ENCODE results near the gene EXOC3L4.

Gene EXOC3L4

DNA sequence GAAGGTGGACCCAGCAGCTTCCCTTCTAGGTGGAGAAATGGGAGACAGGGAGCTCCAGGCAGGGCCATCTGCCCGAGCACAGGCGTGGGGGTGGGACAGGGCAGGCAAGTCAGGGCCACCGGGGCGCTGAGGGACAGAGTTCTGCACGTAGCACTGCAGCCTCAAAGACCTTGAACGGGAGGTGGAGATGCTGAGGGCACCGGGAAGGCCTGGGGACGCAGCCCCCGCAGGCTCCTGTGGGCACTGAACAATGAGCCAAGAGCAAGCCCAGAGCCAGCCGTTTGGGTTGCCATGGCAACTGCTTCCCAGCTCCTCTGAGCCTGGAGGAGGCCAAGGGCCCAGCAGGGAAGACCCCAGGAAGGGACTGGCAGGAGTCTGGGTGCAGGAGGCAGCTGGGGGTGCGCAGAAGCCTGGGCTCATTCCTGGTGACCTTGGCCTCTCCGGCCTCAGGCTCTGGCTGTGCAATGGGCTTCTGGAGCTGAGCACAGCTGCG lies 7.1 kb upstream of the EXOC3L4 start:
- Histone ChIP-seq H4K20me1 (ENCODE audit: control insufficient read depth, insufficient read depth, low read depth, low read length) (no peaks in the 10 kb centered on the region), H3K36me3 (ENCODE audit: control insufficient read depth, low read length) (no peaks in the 10 kb centered on the region), H3K9me3 (ENCODE audit: control insufficient read depth, insufficient read depth, low read length) (no peaks in the 10 kb centered on the region), H3F3A (ENCODE audit: control insufficient read depth, insufficient read depth) (no peaks in the 10 kb centered on the region), H3K4me1 (ENCODE audit: control insufficient read depth, low read length) (peaks cover 16% of the 10 kb centered on the region), H3K4me3 (ENCODE audit: low read length) (no peak overlapping the region), H3K27ac (ENCODE audit: low read depth, low read length) (no peak overlapping the region), H3K9me2 (replicated peaks; ENCODE audit: control insufficient read depth, low read length) (no peaks in the 10 kb centered on the region), H3K79me2 (ENCODE audit: control insufficient read depth, low read length) (no peaks in the 10 kb centered on the region), H3K4me2 (ENCODE audit: low read length) (no peak overlapping the region), H3K27me3 (ENCODE audit: control insufficient read depth, low read length) (peaks cover 9% of the 10 kb centered on the region)
- TF ChIP-seq EZH2phosphoT487 (IDR thresholded peaks at IDR 0.05; ENCODE audit: borderline replicate concordance, low read length) (no peak), CTCF (IDR thresholded peaks at IDR 0.05; ENCODE audit: low read depth, low read length, poor library complexity, severe bottlenecking) (no peak)

DNA sequence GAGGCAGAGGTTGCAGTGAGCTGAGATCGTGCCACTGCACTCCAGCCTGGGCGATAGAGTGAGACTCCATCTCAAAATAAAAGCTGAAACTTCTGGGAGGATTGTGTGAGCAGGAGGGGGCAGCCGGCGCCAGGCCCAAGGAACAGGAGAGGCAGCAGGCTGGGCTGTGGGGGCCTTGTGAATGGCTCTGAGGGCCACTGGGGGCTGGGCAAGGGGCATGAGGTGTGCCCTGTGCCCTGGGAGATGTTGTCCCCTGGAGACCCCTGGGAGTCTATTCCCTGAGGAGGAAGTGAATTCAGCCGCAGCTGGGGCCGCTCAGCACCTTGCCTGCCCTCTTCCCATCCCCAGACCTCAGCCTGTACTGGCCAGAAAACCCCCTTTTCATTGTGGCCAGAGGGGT lies 5.6 kb upstream of the EXOC3L4 start:
- Histone ChIP-seq H4K20me1 (ENCODE audit: control insufficient read depth, insufficient read depth, low read depth, low read length) (no peaks in the 10 kb centered on the region), H3K4me3 (ENCODE audit: low read length) (no peak overlapping the region), H3K27ac (ENCODE audit: low read depth, low read length) (no peak overlapping the region), H3K9me3 (ENCODE audit: control insufficient read depth, insufficient read depth, low read length) (no peaks in the 10 kb centered on the region), H3K4me2 (ENCODE audit: low read length) (no peak overlapping the region), H3K36me3 (ENCODE audit: control insufficient read depth, low read length) (no peaks in the 10 kb centered on the region), H3F3A (ENCODE audit: control insufficient read depth, insufficient read depth) (no peaks in the 10 kb centered on the region), H3K9me2 (replicated peaks; ENCODE audit: control insufficient read depth, low read length) (no peaks in the 10 kb centered on the region), H3K79me2 (ENCODE audit: control insufficient read depth, low read length) (no peaks in the 10 kb centered on the region), H3K27me3 (ENCODE audit: control insufficient read depth, low read length) (peaks cover 9% of the 10 kb centered on the region), H3K4me1 (ENCODE audit: control insufficient read depth, low read length) (peaks cover 16% of the 10 kb centered on the region)
- no peak for TF ChIP-seq EZH2phosphoT487 (IDR thresholded peaks at IDR 0.05; ENCODE audit: borderline replicate concordance, low read length)
- TF ChIP-seq CTCF (IDR thresholded peaks at IDR 0.05; ENCODE audit: low read depth, low read length, poor library complexity, severe bottlenecking), result no peak

- Histone ChIP-seq H3K4me2 (ENCODE audit: low read length) (no peak overlapping the region), H3K9me3 (ENCODE audit: control insufficient read depth, insufficient read depth, low read length) (no peaks in the 10 kb centered on the region), H3K9me2 (replicated peaks; ENCODE audit: control insufficient read depth, low read length) (no peaks in the 10 kb centered on the region), H3K79me2 (ENCODE audit: control insufficient read depth, low read length) (no peaks in the 10 kb centered on the region), H3K4me3 (ENCODE audit: low read length) (no peak overlapping the region), H3K27me3 (ENCODE audit: control insufficient read depth, low read length) (peaks cover 9% of the 10 kb centered on the region), H3K27ac (ENCODE audit: low read depth, low read length) (no peak overlapping the region), H3K36me3 (ENCODE audit: control insufficient read depth, low read length) (no peaks in the 10 kb centered on the region), H3K4me1 (ENCODE audit: control insufficient read depth, low read length) (peaks cover 16% of the 10 kb centered on the region), H3F3A (ENCODE audit: control insufficient read depth, insufficient read depth) (no peaks in the 10 kb centered on the region), H4K20me1 (ENCODE audit: control insufficient read depth, insufficient read depth, low read depth, low read length) (no peaks in the 10 kb centered on the region)
- TF ChIP-seq EZH2phosphoT487 (IDR thresholded peaks at IDR 0.05; ENCODE audit: borderline replicate concordance, low read length) (no peak), CTCF (IDR thresholded peaks at IDR 0.05; ENCODE audit: low read depth, low read length, poor library complexity, severe bottlenecking) (no peak)
These were observed 4.9 kb upstream of the EXOC3L4 start for GRCh38 chr14:103089386-103090335.
